HG02870 (cell line): ENCODE results near the gene TGIF2.
"Not testable (repeated sequence)": the region's sequence is repeated elsewhere in the genome, so short reads cannot be mapped to it uniquely, and the experiment has no call there.

Source experiments
- ATAC-seq: cut with Tn5 transposase; IDR thresholded peaks from one replicate; pipeline ENCODE4 v1.9.1; 2021; ENCODE audit warnings: mild to moderate bottlenecking, moderate library complexity; ENCODE audit not compliant: unreplicated experiment

Gene TGIF2

DNA sequence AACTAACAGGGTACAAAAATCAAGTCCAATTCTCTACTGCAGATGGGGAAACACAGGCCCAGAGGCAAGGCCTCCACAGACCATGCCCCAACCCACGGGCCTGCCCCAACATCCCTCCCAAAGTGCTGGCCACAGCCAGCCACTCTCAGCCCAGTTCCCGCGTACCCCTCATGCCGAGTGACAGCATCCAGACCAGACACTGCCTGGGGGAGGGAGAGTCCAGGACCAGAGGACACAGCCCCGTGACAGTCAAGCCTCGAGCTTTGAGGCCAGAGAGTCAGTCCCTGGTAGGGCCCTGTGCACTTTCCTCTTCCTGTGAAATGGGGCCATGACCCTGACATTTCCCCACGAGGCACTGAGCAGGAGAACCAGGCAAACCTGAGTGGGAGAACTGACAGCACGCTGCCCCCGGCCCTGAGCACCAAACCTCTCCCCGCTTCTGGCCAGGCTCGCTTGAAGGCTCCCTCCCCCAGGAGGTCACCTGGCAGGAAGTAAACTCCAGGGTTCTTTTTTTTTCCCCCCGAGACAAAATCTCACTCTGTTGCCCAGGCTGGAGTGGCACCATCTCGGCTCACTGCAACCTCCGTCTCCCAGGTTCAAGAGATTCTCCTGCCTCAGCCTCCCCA, 27.2 kb upstream of the TGIF2 start:
- no peak for ATAC-seq

DNA sequence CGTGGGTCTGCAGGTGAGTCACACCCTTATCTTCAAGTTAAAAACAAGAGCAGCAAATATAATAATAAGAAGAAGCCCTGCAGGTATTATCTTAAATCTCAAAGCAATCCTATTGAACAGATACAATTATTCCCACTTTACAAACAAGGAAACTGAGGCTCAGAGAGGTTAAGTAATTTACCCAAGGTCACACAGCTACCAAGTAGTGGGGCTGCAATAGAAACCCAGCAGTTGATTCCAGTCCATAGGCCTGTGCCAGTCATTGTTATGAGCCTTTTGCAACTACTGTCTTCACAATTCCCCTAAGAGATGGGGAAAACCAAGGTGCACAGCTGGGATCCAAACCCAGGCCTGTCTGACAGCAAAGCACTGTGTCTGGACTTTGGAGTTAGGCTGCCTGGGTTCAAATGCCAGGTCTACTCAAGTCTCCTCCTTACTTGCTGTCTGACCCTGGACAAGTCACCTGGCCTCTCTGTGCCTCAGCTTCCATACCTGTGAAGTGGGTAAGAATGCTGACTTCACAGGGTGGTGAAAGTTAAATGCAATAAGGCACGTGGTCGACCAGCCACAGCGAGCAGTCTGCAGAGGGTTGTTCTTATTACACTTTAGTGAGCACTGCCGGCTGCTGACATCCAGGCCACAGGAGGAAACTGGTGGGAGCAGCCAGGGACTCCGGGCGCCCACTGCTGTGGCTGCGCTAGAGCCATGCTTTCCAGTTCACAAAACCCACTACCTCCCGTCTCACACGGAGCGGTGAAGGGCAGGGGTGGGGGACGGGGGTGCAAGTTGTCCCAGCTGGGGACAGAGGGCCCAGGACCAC, 26.0 kb upstream of the TGIF2 start:
- ATAC-seq = no peak

GRCh38 chr20:36548006-36548315, 25.4 kb upstream of the TGIF2 start:
- ATAC-seq = no peak

DNA sequence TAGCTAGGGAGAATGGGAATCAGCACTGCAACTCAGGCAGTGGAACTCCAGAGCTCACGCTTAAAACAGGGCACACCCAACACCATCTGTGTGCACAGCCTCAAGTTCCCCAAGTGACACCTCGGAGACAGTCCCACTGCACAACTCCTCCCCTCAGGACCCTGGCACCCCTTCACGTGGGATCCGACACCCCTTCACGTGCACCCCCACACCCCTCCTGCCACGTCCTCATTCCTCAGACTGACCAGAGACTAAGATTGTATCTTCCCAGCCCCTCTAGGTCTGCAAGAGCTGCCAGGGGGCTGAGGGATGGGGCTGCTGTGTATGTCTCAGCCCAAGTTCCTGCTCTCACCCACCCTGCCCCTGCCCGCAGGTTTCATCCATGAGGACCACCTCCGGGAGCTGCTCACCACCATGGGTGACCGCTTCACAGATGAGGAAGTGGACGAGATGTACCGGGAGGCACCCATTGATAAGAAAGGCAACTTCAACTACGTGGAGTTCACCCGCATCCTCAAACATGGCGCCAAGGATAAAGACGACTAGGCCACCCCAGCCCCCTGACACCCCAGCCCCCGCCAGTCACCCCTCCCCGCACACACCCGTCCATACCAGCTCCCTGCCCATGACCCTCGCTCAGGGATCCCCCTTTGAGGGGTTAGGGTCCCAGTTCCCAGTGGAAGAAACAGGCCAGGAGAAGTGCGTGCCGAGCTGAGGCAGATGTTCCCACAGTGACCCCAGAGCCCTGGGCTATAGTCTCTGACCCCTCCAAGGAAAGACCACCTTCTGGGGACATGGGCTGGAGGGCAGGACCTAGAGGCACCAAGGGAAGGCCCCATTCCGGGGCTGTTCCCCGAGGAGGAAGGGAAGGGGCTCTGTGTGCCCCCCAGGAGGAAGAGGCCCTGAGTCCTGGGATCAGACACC, 24.4 kb upstream of the TGIF2 start:
- ATAC-seq = no peak

DNA sequence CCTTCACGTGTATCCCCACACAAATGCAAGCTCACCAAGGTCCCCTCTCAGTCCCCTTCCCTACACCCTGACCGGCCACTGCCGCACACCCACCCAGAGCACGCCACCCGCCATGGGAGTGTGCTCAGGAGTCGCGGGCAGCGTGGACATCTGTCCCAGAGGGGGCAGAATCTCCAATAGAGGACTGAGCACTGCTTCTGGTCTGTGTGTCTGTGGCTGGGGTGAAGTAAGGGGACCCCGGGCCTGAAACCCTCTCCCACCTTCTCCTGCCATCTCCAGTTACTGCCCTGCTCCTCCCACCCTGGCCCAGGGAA, 23.8 kb upstream of the TGIF2 start:
- ATAC-seq = no peak

GRCh38 chr20:36549942-36550789, 23.2 kb upstream of the TGIF2 start:
- ATAC-seq = no peak

- no peak for ATAC-seq
These were observed 22.6 kb upstream of the TGIF2 start for GRCh38 chr20:36550790-36551299.

DNA sequence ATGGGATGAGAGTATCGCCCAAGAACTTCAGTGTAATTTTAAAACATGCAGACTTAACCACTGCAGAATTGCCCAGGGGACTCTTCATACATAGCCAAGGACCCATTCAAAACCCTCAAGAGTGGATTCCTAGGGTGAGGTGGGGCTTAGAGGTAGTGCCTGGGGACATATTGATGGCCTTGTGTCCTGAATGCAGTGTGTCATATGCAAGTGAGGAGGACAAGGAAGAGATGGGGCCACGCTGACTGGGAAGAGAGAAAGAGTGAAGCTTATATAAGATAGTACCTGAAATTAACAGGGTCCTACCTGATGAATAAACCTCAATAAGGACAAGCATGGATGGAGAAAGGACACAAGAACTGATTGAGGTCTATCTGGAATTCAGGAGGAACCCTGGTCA, 18.1 kb upstream of the TGIF2 start:
- ATAC-seq = no peak

GRCh38 chr20:36562724-36563123, 10.7 kb upstream of the TGIF2 start:
- no peak for ATAC-seq

- ATAC-seq = no peak
These were observed 10.0 kb upstream of the TGIF2 start for GRCh38 chr20:36563374-36563773.

DNA sequence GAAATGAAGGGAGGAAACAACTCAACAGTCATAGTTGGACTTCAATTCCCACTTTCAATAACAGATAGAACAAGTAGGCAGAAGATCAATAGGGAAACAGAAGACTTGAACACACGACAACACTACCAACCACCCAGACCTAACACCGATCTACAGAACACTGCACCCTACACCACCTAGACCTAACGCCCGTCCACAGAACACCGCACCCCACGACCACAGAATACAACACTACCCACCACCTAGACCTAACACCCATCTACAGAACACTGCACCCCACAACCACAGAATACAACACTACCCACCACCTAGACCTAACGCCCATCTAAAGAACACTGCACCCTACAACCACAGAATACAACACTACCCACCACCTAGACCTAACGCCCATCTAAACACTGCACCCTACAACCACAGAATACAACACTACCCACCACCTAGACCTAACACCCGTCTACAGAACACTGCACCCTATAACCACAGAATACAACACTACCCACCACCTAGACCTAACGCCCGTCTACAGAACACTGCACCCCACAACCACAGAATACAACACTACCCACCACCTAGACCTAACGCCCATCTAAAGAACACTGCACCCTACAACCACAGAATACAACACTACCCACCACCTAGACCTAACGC, 9.2 kb upstream of the TGIF2 start:
- not testable (repeated sequence) for ATAC-seq

DNA sequence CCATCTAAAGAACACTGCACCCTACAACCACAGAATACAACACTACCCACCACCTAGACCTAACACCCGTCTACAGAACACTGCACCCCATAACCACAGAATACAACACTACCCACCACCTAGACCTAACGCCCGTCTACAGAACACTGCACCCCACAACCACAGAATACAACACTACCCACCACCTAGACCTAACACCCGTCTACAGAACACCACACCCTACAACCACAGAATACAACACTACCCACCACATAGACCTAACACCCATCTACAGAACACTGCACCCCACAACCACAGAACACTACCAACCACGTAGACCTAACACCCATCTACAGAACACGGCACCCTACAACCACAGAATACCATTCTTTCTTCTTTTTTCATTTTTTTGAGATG, 8.7 kb upstream of the TGIF2 start:
- not testable (repeated sequence) for ATAC-seq

DNA sequence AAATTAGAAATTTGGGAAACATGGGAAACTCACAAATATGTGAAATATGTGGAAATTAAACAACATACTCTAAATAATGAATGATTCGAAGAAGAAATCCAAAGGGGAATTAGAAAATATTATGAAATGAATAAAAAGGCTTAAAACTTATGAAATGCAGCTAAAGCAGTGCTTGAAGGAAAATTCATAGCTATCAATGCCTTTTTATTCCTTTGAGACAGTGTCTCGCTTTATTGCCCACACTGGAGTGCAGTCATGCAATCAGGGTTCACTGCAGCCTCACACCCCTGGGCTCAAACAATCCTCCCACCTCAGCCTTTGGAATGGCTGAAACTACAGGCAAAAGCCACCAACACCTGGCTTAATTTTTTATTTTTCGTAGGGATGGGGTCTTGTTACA, 7.9 kb upstream of the TGIF2 start:
- no peak for ATAC-seq

GRCh38 chr20:36569847-36570429, 3.5 kb upstream of the TGIF2 start:
- ATAC-seq = no peak

GRCh38 chr20:36571564-36572504, 1.6 kb upstream of the TGIF2 start:
- no peak for ATAC-seq

DNA sequence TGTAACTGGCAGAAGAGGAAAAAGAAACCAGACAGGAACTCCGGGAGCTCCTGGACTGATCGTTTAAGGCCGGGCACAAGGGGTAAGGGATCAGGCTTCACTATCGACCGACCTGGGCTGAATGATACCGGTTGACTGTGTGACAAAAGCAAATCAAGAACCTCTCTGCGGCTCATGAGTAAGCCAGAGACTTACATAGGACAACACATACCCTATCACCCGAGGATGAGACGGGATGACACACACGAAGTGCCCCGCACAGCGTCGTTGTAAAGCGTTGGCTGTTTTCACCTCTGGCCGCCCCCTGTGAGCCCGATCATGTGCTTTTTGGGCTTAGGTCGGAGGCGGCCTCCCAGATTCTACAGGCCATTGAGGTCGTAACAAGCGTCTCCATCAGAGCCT, 695 bp upstream of the TGIF2 start:
- ATAC-seq = no peak

DNA sequence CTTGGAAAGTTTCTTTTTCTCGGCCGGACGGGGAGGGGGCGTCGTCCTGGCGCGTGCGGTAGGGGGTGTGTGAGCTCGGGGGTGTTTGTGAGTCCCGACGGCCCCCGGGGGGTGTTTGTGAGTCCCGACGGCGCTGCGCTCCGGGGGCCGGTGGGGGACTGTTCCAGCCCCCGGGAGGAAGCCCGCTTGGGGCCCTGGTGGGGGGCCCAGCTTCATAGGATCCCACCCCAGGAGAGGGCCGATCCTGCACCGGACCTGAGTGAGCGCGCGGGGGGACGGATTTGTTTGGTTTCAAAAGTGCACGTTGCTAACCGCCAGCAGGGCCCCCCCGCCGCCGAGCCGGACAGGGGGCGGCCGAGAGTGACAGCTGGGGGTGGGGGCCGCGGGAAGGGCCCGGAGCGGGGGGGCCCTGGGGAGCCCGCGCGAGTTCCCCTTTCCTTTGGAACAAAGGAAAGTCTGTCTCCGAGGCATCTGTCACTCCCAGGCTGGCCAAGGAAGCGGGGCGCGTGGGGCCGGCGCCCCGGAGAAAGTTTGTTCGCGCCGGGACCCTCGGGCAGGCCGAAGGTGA, 485 bp downstream of the TGIF2 start:
- ATAC-seq = no peak

DNA sequence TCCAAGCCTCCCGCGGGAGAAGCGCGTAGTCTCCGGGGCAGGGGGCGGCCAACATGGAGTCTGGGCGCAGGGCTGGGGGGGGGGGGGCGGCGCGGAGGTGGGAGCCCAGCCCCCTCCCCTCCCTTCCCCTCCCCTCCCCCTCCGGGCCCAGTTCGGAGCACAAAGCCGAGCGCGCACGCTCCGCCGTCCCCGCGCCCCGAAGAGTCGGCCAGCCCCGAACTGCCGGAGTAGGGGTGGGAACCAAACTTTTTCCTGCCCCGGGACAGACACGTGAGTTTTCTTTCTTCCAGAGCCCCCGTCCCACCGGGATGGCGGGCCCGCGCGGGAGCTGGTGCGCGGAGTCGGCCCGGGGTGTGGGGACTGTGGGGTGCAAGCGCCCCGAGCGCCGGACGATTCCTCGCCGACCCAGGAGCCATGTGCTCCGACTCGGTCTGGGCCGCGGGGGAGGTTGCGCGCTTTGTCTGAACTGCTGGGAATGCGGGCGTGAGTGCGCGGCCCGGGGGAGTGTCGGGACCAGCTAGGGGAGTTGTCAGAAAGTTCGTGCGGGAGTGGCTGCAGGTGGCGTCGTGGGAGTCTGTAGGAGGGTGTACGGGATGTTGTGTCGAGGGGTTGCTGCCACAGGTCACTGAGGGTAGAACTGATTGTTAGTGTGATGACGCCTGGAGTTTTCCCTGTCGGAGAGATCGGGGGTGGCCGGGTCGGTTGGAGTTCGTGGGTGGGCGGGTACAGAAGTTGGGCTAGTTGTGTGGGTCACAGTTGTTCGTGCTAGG, 1.2 kb downstream of the TGIF2 start:
- ATAC-seq = no peak
